ENCODE results near the gene PPP1R15B. TPM values are rescaled to one million over a fixed set of nuclear protein-coding genes. Genes with fewer than 3 reads are reported as not detected.

PPP1R15B gene
- total and polyA plus RNA-seq, 2 donors (not counting 1 experiment from before 2014, with no cell fraction given) = 65.7 to 137 TPM

DNA sequence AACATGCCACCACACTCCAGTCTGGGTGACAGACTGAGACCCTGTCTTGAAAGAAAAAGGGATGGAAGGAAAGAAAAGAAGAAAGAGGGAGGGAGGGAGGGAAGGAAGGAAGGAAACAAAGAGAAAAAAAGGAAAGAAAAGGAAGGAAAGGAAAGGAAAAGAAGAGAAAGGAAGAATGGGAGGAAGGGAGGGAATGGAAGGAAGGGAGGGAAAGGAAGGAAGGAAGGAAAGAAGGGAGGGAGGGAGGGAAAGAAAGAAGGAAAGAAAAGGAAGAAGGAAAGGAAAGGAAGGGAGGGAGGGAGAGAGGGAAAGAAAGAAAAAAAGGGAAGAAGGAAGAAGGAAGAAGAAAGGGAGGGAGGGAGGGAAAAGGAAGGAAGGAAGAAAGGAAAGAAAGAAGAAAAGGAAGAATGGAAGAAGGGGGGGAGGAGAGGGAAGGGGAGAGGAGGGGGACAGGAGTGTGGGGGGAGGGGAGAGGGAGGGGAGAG lies 5.0 kb upstream of the PPP1R15B start:
- POLR2A ChIA-PET = no interaction called here
- no peak overlapping the region for H3K4me2 ChIP-seq (replicated peaks; ENCODE audit: low read depth, low read length, poor library complexity, severe bottlenecking)

DNA sequence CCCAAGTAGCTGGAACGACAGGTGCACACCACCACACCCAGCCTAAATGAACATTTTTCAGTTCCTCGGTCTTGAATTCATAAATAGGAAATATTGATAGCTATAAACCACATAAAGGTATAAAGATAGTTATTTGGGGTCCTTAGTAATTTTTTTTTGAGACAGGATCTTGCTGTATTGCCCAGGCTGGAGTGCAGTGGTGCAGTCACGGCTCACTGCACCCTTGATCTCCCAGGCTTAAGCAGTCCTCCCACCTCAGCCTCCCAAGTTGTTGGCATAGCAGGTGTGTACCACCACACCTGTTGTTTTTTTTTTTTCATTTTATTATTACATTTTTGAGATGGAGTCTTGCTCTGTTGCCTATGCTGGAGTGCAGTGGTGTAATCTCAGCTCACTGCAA lies 3.7 kb upstream of the PPP1R15B start:
- TF ChIP-seq, protein P1, sequence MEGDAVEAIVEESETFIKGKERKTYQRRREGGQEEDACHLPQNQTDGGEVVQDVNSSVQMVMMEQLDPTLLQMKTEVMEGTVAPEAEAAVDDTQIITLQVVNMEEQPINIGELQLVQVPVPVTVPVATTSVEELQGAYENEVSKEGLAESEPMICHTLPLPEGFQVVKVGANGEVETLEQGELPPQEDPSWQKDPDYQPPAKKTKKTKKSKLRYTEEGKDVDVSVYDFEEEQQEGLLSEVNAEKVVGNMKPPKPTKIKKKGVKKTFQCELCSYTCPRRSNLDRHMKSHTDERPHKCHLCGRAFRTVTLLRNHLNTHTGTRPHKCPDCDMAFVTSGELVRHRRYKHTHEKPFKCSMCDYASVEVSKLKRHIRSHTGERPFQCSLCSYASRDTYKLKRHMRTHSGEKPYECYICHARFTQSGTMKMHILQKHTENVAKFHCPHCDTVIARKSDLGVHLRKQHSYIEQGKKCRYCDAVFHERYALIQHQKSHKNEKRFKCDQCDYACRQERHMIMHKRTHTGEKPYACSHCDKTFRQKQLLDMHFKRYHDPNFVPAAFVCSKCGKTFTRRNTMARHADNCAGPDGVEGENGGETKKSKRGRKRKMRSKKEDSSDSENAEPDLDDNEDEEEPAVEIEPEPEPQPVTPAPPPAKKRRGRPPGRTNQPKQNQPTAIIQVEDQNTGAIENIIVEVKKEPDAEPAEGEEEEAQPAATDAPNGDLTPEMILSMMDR (IDR thresholded peaks at IDR 0.05) = no peak
- no peak for TF ChIP-seq EZH2 (IDR thresholded peaks at IDR 0.05; ENCODE audit: borderline replicate concordance, insufficient read depth, low read depth, low read length, poor library complexity, severe bottlenecking)

More for the DNA sequence above, 5.0 kb upstream of the PPP1R15B start:
- ATAC-seq (ENCODE audit: low read depth) (no peak), DNase-seq (no peak)
- CTCF ChIA-PET = interaction anchor here (1.4 to 3.6 kb wide), 3 partner anchors 15 to 30 kb away, joined by 3 to 19 read pairs (median 18); no protein-coding TSS in a partner anchor
- intact Hi-C loops (cut with micrococcal nuclease) = loop anchor here (5.0 kb wide), 1 partner anchor 36 kb away; no protein-coding TSS in a partner anchor
- Histone ChIP-seq H3K9me3 (ENCODE audit: control extremely low read depth in 1 of 3, control insufficient read depth in 2 of 3, insufficient read depth in 1 of 3, low read length in 2 of 3) (peaks cover 0 to 4% (median 0%) of the 10 kb centered on the region in 3 donors), H2AFZ (ENCODE audit: insufficient read depth, low read depth, low read length, poor library complexity, severe bottlenecking) (no peak overlapping the region), H3K36me3 (replicated peaks in 1 of 2; ENCODE audit: control extremely low read depth in 1 of 2, control insufficient read depth in 1 of 2, extremely low read depth in 1 of 2, insufficient read depth in 2 of 2, low read length in 1 of 2) (peaks cover 0 to 4% of the 10 kb centered on the region in 2 experiments), H3K4me1 (ENCODE audit: control insufficient read depth in 2 of 2, insufficient read depth in 2 of 2, low read length in 2 of 2) (peaks cover 27 to 33% of the 10 kb centered on the region in 2 donors), H4K20me1 (ENCODE audit: control insufficient read depth, insufficient read depth, low read length, poor library complexity, severe bottlenecking) (no peaks in the 10 kb centered on the region), H3K4me3 (ENCODE audit: control extremely low read depth in 1 of 5, extremely low read depth in 1 of 5, insufficient read depth in 1 of 5, low read depth in 2 of 5, low read length in 4 of 5) (no peak overlapping the region), H3K27me3 (replicated peaks in 1 of 4; ENCODE audit: control extremely low read depth in 1 of 4, control insufficient read depth in 3 of 4, insufficient read depth in 4 of 4, low read length in 3 of 4) (no peaks in the 10 kb centered on the region), H3K27ac (ENCODE audit: low read length in 2 of 2) (no peak overlapping the region), H3K79me2 (ENCODE audit: control insufficient read depth, insufficient read depth, low read length) (peaks cover 16% of the 10 kb centered on the region), H3K9ac (ENCODE audit: low read length) (no peak overlapping the region)
- Mint-ChIP-seq H3K4me3 (no peak overlapping the region), H3K9me3 (ENCODE audit: insufficient read depth) (no peaks in the 10 kb centered on the region), H3K27ac (no peak overlapping the region), H3K4me1 (peaks cover 47% of the 10 kb centered on the region), H3K27me3 (no peaks in the 10 kb centered on the region)
- no peak for TF ChIP-seq EZH2 (IDR thresholded peaks at IDR 0.05; ENCODE audit: borderline replicate concordance, insufficient read depth, low read depth, low read length, poor library complexity, severe bottlenecking)
- TF ChIP-seq, protein P1 (IDR thresholded peaks at IDR 0.05) = no peak

More for the DNA sequence above, 3.7 kb upstream of the PPP1R15B start:
- CTCF ChIA-PET = interaction anchor here (0.7 to 2.6 kb wide), 3 partner anchors 16 to 88 kb away, joined by 3 to 14 read pairs (median 4); no protein-coding TSS in a partner anchor
- Histone ChIP-seq H3K9ac (ENCODE audit: low read length) (no peak overlapping the region), H3K79me2 (ENCODE audit: control insufficient read depth, insufficient read depth, low read length) (peaks cover 28% of the 10 kb centered on the region), H3K4me2 (replicated peaks; ENCODE audit: low read depth, low read length, poor library complexity, severe bottlenecking) (no peak overlapping the region), H3K4me1 (ENCODE audit: control insufficient read depth in 2 of 2, insufficient read depth in 2 of 2, low read length in 2 of 2) (peaks cover 27 to 35% of the 10 kb centered on the region in 2 donors), H3K36me3 (replicated peaks in 1 of 2; ENCODE audit: control extremely low read depth in 1 of 2, control insufficient read depth in 1 of 2, extremely low read depth in 1 of 2, insufficient read depth in 2 of 2, low read length in 1 of 2) (no peaks in the 10 kb centered on the region), H3K4me3 (ENCODE audit: control extremely low read depth in 1 of 5, extremely low read depth in 1 of 5, insufficient read depth in 1 of 5, low read depth in 2 of 5, low read length in 4 of 5) (no peak overlapping the region), H4K20me1 (ENCODE audit: control insufficient read depth, insufficient read depth, low read length, poor library complexity, severe bottlenecking) (peaks cover 11% of the 10 kb centered on the region), H3K27me3 (replicated peaks in 1 of 4; ENCODE audit: control extremely low read depth in 1 of 4, control insufficient read depth in 3 of 4, insufficient read depth in 4 of 4, low read length in 3 of 4) (no peaks in the 10 kb centered on the region), H3K9me3 (ENCODE audit: control extremely low read depth in 1 of 3, control insufficient read depth in 2 of 3, insufficient read depth in 1 of 3, low read length in 2 of 3) (peaks cover 0 to 4% (median 0%) of the 10 kb centered on the region in 3 donors), H3K27ac (ENCODE audit: low read length in 2 of 2) (no peak overlapping the region), H2AFZ (ENCODE audit: insufficient read depth, low read depth, low read length, poor library complexity, severe bottlenecking) (no peak overlapping the region)
- Mint-ChIP-seq H3K9me3 (ENCODE audit: insufficient read depth) (no peaks in the 10 kb centered on the region), H3K27ac (no peak overlapping the region), H3K4me1 (peaks cover 48% of the 10 kb centered on the region), H3K4me3 (no peak overlapping the region), H3K27me3 (no peaks in the 10 kb centered on the region)
- WGBS (ENCODE audit: insufficient coverage) = no CpG with 5 or more reads among the region's 3 CpGs
- ATAC-seq (ENCODE audit: low read depth) = no peak
- no peak for DNase-seq
- POLR2A ChIA-PET = interaction anchor here (0.7 kb wide), 1 partner anchor 40 kb away, joined by 3 read pairs; no protein-coding TSS in a partner anchor
- intact Hi-C loops (cut with micrococcal nuclease) = loop anchor here (5.0 kb wide), 1 partner anchor 37 kb away; no protein-coding TSS in a partner anchor
